Hepatocyte (in vitro differentiated cells): Measurements from ENCODE around the gene ICE2.

ENCODE experiments used
- CTCF ChIP-seq: fragments of 200-600 bp; sonication (generic); IDR thresholded peaks from 2 replicates; pipeline ENCODE4 v1.5.1; 2016; ENCODE audit warnings: antibody characterized with exemption, mild to moderate bottlenecking; ENCODE audit not compliant: poor library complexity
- EZH2 ChIP-seq: fragments of 200-600 bp; sonication (generic); IDR thresholded peaks from 2 replicates; pipeline ENCODE4 v1.6.1; 2016; ENCODE audit warnings: antibody characterized with exemption, mild to moderate bottlenecking, borderline replicate concordance
- EZH2phosphoT487 ChIP-seq: fragments of 200-600 bp; sonication (generic); IDR thresholded peaks from one replicate; pipeline ENCODE4 v1.6.1; 2018; ENCODE audit warnings: antibody characterized with exemption, mild to moderate bottlenecking, low read depth, moderate library complexity; ENCODE audit not compliant: unreplicated experiment, severe bottlenecking

GRCh38 chr15:60392601-60392985 is 86.3 kb downstream of the ICE2 start:
- TF ChIP-seq CTCF, result no peak
- TF ChIP-seq EZH2, result no peak
- TF ChIP-seq EZH2phosphoT487, result no peak
